Activated CD8-positive, alpha-beta memory T cell treated with anti-CD3 and anti-CD28 coated beads, Interleukin-2, amount 10 ng/mL, durations not matched to agents 7 days and 5 days (primary cell): Measurements from ENCODE around the gene CACNA1D. TPM values are rescaled to one million over a fixed set of nuclear protein-coding genes. Genes with fewer than 3 reads are reported as not detected.
A peak's percentile ranks its signal among the peaks of the same experiment; 100 is the strongest.
"Not testable (repeated sequence)": the region's sequence is repeated elsewhere in the genome, so short reads cannot be mapped to it uniquely, and the experiment has no call there.

Experiments used
- ATAC-seq: fragments of 150-1000 bp; cut with Tn5 transposase; one replicate; pipeline ENCODE4 v1.10.0; 2021; ENCODE audit warnings: moderate library complexity
- CTCF ChIA-PET: fragments of 350-600 bp; sonication (Branson Sonifier 250); formaldehyde crosslinking; loops from one replicate; lab custom pipeline; 2021; ENCODE audit warnings: antibody characterized with exemption; lab: Charles Lee
- DNase-seq: peaks from one replicate; pipeline ENCODE4 v3.0.0-alpha.2; 2020
- H3K27ac Mint-ChIP-seq: one replicate; pipeline ENCODE4 v1.8.0; 2021; ENCODE audit warnings: mild to moderate bottlenecking, mixed read lengths
- H3K27me3 Mint-ChIP-seq: one replicate; pipeline ENCODE4 v1.8.0; 2021; ENCODE audit warnings: mixed read lengths
- H3K36me3 Mint-ChIP-seq: one replicate; pipeline ENCODE4 v1.8.0; 2021; ENCODE audit warnings: mild to moderate bottlenecking, mixed read lengths
- H3K4me1 Mint-ChIP-seq: one replicate; pipeline ENCODE4 v1.8.0; 2021; ENCODE audit warnings: mixed read lengths
- H3K4me3 Mint-ChIP-seq: one replicate; pipeline ENCODE4 v1.8.0; 2021; ENCODE audit warnings: mild to moderate bottlenecking, moderate library complexity, mixed read lengths
- H3K9me3 Mint-ChIP-seq: one replicate; pipeline ENCODE4 v1.8.0; 2022; ENCODE audit warnings: low read depth, mixed read lengths
- total RNA-seq, 2 experiments: library from RNA; stranded (reverse); gene quantifications; one replicate each; pipeline ENCODE4 v1.2.3, GENCODE V29; 2021

The CACNA1D gene
- total RNA-seq, 2 experiments from 2014 or later = 0.41 to 1.5 TPM

DNA sequence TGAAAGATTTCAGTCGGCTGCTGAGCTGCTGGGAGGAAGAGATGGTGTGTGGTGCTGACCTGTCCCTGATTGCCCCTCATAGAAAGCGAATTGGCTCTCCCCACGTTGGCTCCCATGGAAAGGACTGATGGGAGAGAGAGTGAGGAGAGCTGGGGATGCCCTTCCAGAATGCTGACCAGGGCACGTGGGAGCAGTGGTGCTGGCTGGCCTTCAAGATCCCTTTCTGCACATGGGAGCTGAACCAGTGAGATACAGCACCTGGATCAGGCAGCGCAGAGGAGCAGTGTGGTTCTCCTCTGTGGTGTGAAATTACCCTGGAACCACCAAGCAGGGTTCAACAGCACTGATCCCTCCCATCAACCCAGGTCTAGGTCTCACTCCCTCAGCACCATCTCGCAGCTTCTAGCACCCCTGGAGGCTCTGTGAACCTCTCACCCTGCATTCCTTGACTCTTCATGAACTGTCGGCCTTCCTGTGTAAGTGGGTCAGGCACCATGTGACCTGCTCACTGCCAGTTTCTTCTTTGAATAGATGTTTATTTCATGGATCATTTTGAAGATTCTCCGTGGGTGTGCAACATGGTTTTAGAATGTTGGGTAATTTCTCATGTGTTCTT is 55.7 kb downstream of the CACNA1D start:
- no peak for ATAC-seq
- no peak overlapping the region for H3K4me3 Mint-ChIP-seq
- H3K27ac Mint-ChIP-seq = no peak overlapping the region
- CTCF ChIA-PET = no interaction called here
- DNase-seq = no peak
- peaks cover 28% of the 10 kb centered on the region for H3K27me3 Mint-ChIP-seq
- no peaks in the 10 kb centered on the region for H3K4me1 Mint-ChIP-seq
- H3K36me3 Mint-ChIP-seq = no peaks in the 10 kb centered on the region
- H3K9me3 Mint-ChIP-seq = no peaks in the 10 kb centered on the region

DNA sequence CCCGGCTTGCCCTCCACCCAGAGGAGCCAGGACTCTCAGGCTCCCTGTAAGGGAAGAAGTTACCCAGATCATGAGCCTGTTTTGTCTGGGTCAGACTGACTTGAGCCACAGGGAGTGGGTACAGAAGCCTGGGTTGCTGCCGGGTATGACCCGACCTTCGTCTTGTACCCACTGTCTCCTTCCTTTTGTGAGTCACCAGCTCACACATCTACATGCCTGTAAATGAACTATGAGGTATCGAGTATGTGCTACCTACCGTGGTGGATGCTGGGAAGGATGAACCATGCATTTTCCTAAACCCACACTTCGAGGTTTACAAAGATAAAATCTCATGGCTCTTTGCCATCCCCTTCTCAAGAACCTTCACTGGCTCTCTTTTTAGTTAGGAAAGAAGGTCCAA is 56.9 kb downstream of the CACNA1D start:
- no peak for ATAC-seq
- Mint-ChIP-seq H3K9me3 (no peaks in the 10 kb centered on the region), H3K36me3 (no peaks in the 10 kb centered on the region), H3K27ac (no peak overlapping the region), H3K4me1 (no peaks in the 10 kb centered on the region), H3K27me3 (peaks cover 23% of the 10 kb centered on the region), H3K4me3 (no peak overlapping the region)
- CTCF ChIA-PET = no interaction called here
- DNase-seq = no peak

DNA sequence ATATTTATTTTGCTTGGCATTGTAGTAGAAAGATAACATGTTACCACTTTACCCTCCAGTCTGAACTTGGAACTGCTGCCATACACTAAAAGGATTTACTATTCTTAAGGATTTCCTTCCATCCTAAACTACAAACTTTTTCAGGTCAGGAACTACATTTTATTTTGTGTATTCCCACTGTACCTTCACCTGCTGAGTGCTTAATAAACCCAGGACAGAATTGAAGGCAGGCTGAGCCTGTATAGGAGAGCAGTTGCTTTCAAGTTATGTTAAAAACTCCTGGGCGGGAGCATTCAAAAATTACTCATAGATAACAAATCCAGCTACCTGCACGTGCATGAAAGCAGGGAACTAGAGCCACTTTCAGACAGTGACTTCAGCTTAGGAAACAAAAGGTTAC is 58.3 kb downstream of the CACNA1D start:
- H3K9me3 Mint-ChIP-seq = no peaks in the 10 kb centered on the region
- no peak for ATAC-seq
- no peaks in the 10 kb centered on the region for H3K36me3 Mint-ChIP-seq
- peaks cover 27% of the 10 kb centered on the region for H3K27me3 Mint-ChIP-seq
- no peak overlapping the region for H3K27ac Mint-ChIP-seq
- CTCF ChIA-PET = no interaction called here
- no peaks in the 10 kb centered on the region for H3K4me1 Mint-ChIP-seq
- DNase-seq = no peak
- no peak overlapping the region for H3K4me3 Mint-ChIP-seq

DNA sequence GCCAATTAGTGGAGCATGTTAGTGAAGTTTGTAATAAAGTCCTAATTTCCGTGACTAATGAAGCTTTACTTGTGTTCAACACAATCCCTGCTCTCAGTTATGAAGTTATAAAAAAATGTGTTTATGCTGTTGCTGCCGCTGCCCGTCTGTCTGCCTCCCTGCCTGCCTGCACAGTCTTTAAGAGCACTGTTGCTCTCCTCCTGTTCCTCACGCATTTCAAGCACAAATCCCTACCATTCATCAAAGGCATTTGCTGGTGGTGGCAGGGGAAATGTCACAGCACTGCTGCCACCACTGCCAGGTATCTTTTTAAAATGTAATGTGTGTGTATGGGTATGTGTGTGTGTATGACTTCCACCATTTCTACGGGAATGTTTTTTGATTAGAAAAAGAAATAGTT is 58.8 kb downstream of the CACNA1D start:
- ATAC-seq (no peak), DNase-seq (no peak)
- H3K9me3 Mint-ChIP-seq = no peaks in the 10 kb centered on the region
- H3K36me3 Mint-ChIP-seq = no peaks in the 10 kb centered on the region
- peaks cover 27% of the 10 kb centered on the region for H3K27me3 Mint-ChIP-seq
- CTCF ChIA-PET = no interaction called here
- H3K4me1 Mint-ChIP-seq = no peaks in the 10 kb centered on the region
- H3K4me3 Mint-ChIP-seq = no peak overlapping the region
- H3K27ac Mint-ChIP-seq = no peak overlapping the region

DNA sequence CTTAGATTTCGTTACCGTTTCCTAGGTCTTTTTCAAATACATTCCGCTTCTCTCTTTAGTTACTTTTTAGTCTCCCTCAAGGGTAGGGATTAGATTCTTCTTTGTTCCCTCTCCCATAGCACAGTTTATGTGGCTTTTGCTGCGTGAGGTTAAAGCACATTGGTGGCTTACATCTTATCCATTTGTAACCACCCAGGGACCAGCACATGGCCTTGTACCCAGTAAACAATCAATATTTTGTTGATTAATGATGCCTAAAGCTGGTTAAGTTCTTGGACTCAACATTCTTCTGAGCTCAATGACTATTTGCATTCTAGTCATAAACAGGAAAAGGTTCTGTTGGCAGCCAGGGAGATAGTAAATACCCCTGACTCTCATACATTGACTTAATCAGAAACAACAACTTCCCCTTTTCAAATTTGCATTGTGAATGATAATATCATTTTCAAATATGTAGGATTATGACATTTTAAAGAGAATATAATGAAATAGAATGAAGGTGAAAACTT is 60.2 kb downstream of the CACNA1D start:
- Mint-ChIP-seq H3K27me3 (peaks cover 32% of the 10 kb centered on the region), H3K36me3 (no peaks in the 10 kb centered on the region), H3K4me3 (no peak overlapping the region), H3K27ac (no peak overlapping the region), H3K4me1 (no peaks in the 10 kb centered on the region), H3K9me3 (no peaks in the 10 kb centered on the region)
- no peak for DNase-seq
- CTCF ChIA-PET = no interaction called here
- no peak for ATAC-seq

DNA sequence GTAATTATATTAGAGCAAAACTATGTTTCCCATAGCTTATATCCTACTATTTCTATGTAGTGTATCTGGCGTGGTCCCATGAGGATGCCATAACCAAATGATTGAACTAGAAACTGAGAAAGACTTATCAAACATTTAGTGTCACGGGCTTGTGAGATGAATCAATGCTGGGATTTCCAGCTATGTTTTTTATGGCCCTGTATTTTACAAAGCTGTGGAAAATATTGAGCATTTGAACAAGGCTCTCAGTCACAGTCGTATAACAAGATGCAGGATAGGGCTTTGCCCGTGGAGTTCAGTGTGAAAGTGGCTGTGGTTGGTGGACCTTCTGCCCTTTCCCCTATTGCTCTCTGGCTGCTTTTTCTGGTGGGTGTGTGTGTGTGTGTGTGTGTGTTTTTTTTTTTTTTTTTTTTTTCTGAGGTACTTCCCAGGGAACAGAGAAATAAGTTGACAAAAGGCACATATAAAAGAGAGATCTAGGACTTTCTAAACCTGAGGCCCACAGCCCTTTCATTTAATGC is 60.7 kb downstream of the CACNA1D start:
- no peaks in the 10 kb centered on the region for H3K9me3 Mint-ChIP-seq
- no peak overlapping the region for H3K27ac Mint-ChIP-seq
- DNase-seq = no peak

DNA sequence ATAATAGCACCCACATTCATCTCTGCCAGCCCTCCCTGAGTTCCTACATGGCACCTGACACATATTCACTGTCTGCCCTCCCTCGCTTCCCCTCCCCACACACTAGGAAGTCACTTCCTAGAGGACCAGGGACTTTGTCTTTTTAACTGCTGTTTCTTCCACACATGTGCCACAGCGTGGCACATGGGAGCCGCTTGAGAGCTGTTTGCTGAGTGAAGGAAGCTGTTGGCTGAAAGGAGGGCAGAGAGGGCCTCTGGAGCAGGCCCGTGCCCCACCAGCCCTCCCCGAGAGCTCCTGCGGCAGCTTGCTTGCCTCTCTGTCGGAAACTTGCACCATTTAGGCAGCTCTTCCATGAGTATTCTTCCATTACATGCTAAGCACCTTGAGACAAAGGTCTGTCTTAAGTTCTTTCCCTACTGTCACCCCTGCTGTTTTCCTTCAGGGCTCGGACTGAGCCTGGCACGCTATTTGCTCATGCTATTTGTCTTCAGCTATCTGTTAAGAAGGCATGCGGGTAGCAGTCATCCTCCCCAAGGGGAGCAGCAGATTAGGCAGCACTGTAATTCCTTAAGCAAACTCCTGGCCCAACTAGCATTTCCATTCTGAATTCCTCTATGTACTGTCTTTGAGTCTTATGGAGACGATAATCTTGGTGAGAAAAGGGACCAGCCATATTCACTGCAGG is 72.2 kb downstream of the CACNA1D start:
- no peak for ATAC-seq
- Mint-ChIP-seq H3K9me3 (no peaks in the 10 kb centered on the region), H3K4me1 (no peaks in the 10 kb centered on the region), H3K27ac (no peak overlapping the region), H3K4me3 (no peak overlapping the region), H3K27me3 (peaks cover 32% of the 10 kb centered on the region), H3K36me3 (no peaks in the 10 kb centered on the region)
- DNase-seq = no peak
- CTCF ChIA-PET = no interaction called here

More for the DNA sequence above, 60.7 kb downstream of the CACNA1D start:
- CTCF ChIA-PET = no interaction called here
- peaks cover 34% of the 10 kb centered on the region for H3K27me3 Mint-ChIP-seq
- ATAC-seq = no peak
- H3K4me3 Mint-ChIP-seq = no peak overlapping the region
- no peaks in the 10 kb centered on the region for H3K4me1 Mint-ChIP-seq
- H3K36me3 Mint-ChIP-seq = no peaks in the 10 kb centered on the region

DNA sequence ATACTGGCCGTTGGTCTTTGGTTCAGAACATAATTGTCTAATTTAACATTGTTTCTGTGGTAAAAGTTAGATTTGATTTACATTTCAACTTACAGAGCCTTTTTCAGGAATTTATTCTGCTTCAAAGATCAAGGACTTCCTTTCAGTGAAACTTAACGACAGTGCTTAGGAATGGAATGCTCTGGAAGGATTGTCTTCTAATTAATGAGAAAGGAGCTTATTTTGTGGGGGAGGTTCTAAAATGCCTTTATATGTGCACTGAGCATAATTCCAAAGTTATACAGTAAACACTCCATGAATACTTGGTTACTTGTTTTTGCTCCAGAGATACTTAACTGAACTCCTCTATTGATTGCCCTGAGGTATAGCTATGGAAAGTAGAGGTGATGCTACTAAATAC is 75.7 kb downstream of the CACNA1D start:
- no peaks in the 10 kb centered on the region for H3K36me3 Mint-ChIP-seq

DNA sequence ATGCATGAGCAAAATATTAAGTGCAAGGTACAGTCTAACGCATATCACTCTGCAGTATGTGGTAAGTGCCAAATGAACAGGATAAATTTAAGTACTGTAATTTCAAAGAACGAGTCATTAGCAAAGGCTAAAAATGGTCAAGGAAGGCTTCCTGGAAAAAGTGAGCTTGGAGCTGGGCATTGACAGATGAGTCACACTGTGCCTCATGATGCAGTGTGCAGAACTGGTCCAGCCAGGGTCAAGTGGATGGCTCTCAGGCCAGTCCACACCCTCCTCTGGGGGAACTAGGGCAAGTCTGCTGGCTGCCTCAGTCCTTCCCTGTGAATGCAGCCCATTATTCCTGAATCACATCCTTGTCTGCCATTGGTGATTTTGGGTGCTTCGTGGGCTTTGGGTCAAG is 76.3 kb downstream of the CACNA1D start:
- ATAC-seq = no peak
- no peak overlapping the region for H3K27ac Mint-ChIP-seq
- CTCF ChIA-PET = no interaction called here
- no peaks in the 10 kb centered on the region for H3K36me3 Mint-ChIP-seq
- H3K27me3 Mint-ChIP-seq = peaks cover 10% of the 10 kb centered on the region
- no peak overlapping the region for H3K4me3 Mint-ChIP-seq
- H3K9me3 Mint-ChIP-seq = no peaks in the 10 kb centered on the region
- DNase-seq = no peak
- H3K4me1 Mint-ChIP-seq = no peaks in the 10 kb centered on the region

More for the DNA sequence above, 75.7 kb downstream of the CACNA1D start:
- no peaks in the 10 kb centered on the region for H3K9me3 Mint-ChIP-seq
- ATAC-seq = no peak
- CTCF ChIA-PET = no interaction called here
- H3K27ac Mint-ChIP-seq = no peak overlapping the region
- peaks cover 16% of the 10 kb centered on the region for H3K27me3 Mint-ChIP-seq
- no peak overlapping the region for H3K4me3 Mint-ChIP-seq
- no peak for DNase-seq
- no peaks in the 10 kb centered on the region for H3K4me1 Mint-ChIP-seq

DNA sequence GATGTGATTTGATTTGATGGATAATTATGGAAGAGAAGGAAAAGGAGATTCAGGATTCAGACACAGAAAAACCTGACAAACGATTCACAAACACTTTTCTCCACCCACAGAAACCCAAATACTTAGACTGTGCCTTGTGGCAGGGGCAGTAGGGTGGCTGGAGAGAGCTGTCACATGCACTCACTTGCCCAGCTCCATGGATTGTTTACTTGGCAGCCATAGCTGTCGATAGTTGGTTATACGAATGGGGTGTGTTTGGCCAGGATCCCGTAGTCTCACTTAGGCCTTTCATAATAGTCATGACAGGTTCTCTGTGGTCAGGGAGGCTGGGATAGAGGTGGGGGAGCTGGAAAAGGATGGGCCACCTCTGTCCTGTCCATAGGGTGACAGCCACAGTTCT is 76.9 kb downstream of the CACNA1D start:
- DNase-seq = no peak
- H3K4me1 Mint-ChIP-seq = no peaks in the 10 kb centered on the region
- H3K9me3 Mint-ChIP-seq = no peaks in the 10 kb centered on the region
- no peak for ATAC-seq
- no peak overlapping the region for H3K4me3 Mint-ChIP-seq
- CTCF ChIA-PET = interaction anchor here (0.6 kb wide), 1 partner anchor 11 kb away, joined by 3 read pairs; no protein-coding TSS in a partner anchor
- H3K27me3 Mint-ChIP-seq = peaks cover 6% of the 10 kb centered on the region
- H3K36me3 Mint-ChIP-seq = no peaks in the 10 kb centered on the region
- H3K27ac Mint-ChIP-seq = no peak overlapping the region

DNA sequence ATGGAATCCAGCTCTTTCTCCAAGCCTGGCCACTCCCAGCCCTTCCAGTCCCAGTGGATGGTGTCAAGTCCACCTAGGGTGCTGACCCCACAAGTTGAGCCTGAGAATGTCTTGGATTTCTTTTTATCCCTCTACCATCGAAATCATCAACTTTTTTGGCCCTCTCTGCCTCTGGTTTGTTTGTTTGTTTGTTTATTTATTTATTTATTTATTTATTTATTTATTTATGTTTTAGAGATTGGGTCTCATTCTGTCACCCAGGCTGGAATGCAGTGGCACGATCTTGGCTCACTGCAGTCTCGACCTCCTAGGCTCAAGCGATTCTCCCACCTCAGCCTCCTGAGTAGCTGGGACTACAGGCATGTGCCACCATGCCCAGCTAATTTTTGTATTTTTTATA is 77.8 kb downstream of the CACNA1D start:
- CTCF ChIA-PET, H3K9me3 Mint-ChIP-seq, H3K27me3 Mint-ChIP-seq, DNase-seq, H3K27ac Mint-ChIP-seq, H3K36me3 Mint-ChIP-seq, ATAC-seq, H3K4me3 Mint-ChIP-seq, H3K4me1 Mint-ChIP-seq: not testable (repeated sequence)

DNA sequence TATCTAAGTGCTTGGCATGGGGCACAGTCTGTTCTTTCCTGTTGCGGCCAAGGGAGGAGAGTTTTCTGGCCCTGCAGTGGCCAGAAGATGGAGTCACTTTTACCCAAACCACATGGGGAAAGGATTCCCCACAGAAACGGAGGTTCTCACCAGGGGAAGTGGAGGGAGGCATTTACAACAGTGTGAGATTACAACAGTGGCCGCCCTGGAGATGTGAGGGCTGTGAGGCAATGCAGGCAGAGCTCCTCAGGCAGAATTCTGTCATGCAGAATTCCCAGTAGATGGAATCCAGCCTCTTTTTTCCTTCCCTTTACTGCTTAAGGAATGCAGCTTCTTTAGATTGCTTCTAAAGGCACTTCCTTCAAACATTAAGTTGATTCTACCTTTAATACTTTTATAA is 83.1 kb downstream of the CACNA1D start:
- DNase-seq = no peak
- no peaks in the 10 kb centered on the region for H3K36me3 Mint-ChIP-seq
- no peak overlapping the region for H3K4me3 Mint-ChIP-seq
- CTCF ChIA-PET = no interaction called here
- H3K27me3 Mint-ChIP-seq = peaks cover 12% of the 10 kb centered on the region
- H3K27ac Mint-ChIP-seq = no peak overlapping the region
- ATAC-seq = no peak
- H3K4me1 Mint-ChIP-seq = peaks cover 12% of the 10 kb centered on the region
- H3K9me3 Mint-ChIP-seq = no peaks in the 10 kb centered on the region

DNA sequence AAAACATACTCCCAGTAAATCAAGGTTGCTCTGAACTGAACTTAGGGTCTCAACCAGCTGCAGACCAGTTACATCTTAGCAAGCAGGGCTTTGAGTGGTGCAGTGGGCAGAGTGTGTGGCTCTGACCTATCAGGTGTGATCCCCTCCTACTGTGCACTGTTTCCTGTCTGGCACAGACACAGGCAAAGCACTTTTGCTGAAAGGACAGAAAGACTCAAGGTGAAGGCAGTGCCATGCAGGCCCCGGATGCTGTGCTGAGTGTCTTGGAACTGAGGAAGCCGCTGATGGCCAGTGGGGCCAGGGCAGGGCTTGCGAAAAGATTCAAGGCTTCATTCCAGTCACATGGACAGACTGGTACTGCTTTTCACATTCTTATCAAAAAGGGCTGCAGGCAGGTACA is 85.2 kb downstream of the CACNA1D start:
- Mint-ChIP-seq H3K27ac (no peak overlapping the region), H3K9me3 (no peaks in the 10 kb centered on the region), H3K27me3 (peaks cover 14% of the 10 kb centered on the region), H3K4me3 (no peak overlapping the region), H3K4me1 (peaks cover 12% of the 10 kb centered on the region), H3K36me3 (no peaks in the 10 kb centered on the region)
- no peak for DNase-seq
- CTCF ChIA-PET = no interaction called here
- ATAC-seq = no peak

DNA sequence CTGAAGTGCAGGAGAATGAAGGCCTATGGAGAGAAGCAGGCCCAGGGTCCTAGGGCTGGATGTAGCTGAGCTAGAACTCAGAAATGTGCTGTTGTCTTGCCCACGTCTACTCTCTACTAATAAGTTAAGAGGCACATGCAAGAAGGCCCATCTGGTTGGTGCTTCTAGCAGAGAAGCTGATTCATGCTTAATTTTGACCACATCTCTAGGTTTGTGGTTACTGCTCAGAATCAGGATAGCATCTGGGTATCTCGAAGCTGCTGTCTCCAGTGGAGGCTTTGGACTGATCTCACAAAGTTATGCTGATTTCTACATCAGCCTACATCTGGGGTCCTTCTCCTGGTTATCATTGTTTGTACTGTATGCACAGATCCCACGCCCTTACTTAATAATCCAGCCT is 87.3 kb downstream of the CACNA1D start:
- CTCF ChIA-PET = no interaction called here
- no peak for DNase-seq

More for the DNA sequence above, 87.3 kb downstream of the CACNA1D start:
- Mint-ChIP-seq H3K9me3 (no peaks in the 10 kb centered on the region), H3K4me1 (peaks cover 12% of the 10 kb centered on the region), H3K27ac (peak overlapping the region; percentile 17), H3K4me3 (no peak overlapping the region), H3K27me3 (peaks cover 18% of the 10 kb centered on the region), H3K36me3 (no peaks in the 10 kb centered on the region)
- ATAC-seq = peak; percentile 85
